ENCODE measurements around the gene SCYGR5.

DNA sequence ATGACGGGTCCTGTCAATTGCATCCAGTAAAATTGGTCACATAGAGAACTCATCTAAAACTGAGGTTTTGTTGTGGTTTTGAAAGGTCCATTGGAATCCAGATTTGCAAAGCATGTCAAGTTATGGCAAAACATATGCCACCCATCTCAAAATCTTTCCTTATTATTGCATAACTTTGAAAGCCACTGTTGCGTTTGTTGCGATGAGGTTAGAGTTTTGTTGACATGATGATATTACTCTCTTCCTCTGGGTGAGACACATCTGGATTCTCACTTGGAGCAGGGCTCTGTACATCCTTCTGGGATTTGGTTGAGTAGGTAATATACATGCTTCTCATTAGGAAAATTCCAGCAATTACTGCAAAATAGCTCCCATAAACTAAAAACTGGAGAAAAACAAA is 20.6 kb downstream of the SCYGR5 start:
- TF ChIP-seq CTCF (IDR thresholded peaks at IDR 0.05 in 8 of 11, conservative IDR thresholded peaks at IDR 0.05 in 3 of 11), result no peak
- TF ChIP-seq POLR2A (IDR thresholded peaks at IDR 0.05), result no peak
- no peak for TF ChIP-seq POLR2AphosphoS5 (IDR thresholded peaks at IDR 0.05)
